Measurements from ENCODE around the gene HRNR.

GRCh38 chr1:152228831-152229230, 4.8 kb upstream of the HRNR start:
- TF ChIP-seq CTCF (IDR thresholded peaks at IDR 0.05), result no peak
- no peak for TF ChIP-seq POLR2A (IDR thresholded peaks at IDR 0.05)

Data from ovary (tissue), 3 donors.